ENCODE measurements around the gene SCAF1.

Gene SCAF1

DNA sequence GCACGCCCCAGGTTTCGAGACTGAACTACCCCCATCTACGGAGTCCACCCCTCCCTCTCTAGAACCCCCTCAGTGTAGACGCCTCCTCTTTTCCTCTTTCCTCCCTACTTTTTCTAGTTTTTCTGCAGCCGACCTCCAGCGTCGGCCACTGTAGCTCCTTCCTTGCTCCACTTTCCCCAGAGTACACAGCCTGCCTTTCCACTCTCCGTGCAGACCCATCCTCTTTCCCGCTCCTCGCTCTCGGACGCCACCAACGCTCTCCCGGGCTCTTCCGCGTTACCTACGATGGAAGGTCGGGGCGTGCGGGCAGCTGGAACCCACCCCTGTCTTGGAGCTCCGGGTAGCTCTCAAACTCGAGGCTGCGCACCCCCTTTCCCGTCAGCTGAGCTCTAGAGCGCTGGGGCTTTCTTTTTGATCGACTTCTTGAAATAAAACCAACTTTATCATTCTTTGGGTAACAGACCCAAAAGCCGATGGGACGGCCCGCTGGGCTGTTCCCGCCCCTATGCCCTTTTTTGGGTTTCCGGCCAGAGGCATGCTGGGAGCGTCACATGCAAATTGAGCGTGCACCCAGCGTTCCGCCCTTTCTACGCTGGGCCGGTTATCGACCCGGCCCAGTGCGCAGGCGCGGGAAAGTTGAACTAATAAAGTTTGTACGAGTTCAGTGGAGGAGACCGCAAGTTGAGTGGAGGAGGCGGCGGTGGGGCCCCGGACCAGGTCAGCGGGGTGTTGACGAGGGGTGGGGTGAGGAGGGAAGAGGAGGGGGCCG is 23.5 kb downstream of the SCAF1 start, which contains the start of the genes BCL2L12 and IRF3:
TSS of gene BCL2L12 (plus strand) at position 583 of the 769 bp plus-strand sequence. CDS start 760 bp downstream, outside the sequence.
TSS of gene IRF3 (minus strand) at position 507 of the 769 bp plus-strand sequence. CDS start 1,019 bp downstream, outside the sequence.
- DNase-seq, result peak; percentile 96

- no peak for DNase-seq
Observed at GRCh38 chr19:49666120-49666444, 24.1 kb downstream of the SCAF1 start.

GRCh38 chr19:49667473-49667872 is 25.5 kb downstream of the SCAF1 start:
- DNase-seq, result no peak

GRCh38 chr19:49669516-49669915 is 27.5 kb downstream of the SCAF1 start:
- DNase-seq, result no peak

DNA sequence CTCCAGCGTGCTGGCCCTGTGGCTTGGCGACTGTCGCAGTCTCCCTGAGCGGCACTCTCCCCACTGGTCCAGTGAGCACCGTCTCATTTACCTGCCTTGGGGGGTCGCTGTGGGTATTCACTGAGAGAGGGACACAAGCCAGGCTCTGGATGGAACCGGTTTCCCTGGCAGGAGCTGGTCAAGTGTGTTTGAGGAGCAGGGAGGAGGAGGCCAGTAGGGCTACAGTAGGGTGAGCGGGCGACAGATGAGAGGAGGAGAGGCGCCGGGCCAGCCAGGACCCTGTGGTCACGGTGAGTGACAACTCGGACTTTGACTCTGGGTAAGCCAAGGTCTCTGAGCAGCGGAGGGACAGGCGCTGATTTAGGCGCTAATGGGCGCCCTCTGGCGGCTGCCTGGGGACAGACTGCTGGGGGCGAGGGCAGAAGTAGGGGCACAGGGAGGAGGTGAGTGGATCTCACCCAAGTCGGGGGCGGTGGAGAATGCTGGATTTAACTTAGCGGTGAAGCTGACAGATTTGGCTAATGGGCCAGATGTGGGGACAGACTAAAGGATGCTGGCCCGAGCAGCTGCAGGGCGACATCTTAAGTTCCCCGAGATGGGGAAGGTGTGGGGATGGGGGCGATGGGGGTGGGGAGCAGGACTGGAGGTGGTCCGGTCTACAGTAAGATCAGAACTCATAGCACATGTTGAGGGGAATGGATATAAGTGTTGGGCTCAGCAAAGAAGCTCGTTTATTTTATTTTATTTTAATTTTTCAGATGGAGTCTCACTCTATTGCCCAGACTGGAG is 30.3 kb downstream of the SCAF1 start:
- DNase-seq, result peak; percentile 60

DNA sequence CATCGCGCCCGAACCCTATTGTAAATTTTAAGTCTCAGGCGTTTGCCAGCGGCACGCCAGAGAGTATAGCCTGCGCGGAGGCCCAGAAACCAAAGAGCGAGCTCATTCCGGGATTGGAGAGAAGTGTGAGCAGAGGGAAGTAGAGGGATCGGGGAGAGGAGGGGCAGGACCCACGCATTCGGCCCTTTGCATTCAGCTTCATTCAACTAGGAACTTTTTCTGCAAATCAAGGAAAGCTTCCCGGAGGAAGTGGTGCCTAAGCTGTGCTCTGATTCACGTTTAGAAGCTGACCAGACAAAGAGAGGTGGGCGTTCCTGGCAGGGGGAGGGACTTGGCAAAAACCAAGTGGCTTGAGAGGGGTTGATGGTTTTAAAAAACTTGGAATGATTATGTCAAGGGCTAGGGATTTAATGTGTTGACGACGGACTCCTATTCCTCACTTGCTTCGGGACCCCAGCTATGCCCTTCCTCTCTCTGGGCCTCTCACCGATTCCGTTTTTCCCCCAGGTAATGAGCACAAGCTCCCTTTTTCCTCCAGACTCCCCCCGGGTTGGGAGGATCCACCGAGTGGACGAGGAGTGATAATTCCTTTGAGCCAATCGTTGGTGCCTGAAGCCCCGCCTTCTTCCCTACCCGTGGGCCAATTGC is 34.3 kb downstream of the SCAF1 start:
- peak; percentile 93 for DNase-seq

- peak; percentile 100 for DNase-seq
Observed at GRCh38 chr19:49676784-49677230, 34.8 kb downstream of the SCAF1 start.

DNA sequence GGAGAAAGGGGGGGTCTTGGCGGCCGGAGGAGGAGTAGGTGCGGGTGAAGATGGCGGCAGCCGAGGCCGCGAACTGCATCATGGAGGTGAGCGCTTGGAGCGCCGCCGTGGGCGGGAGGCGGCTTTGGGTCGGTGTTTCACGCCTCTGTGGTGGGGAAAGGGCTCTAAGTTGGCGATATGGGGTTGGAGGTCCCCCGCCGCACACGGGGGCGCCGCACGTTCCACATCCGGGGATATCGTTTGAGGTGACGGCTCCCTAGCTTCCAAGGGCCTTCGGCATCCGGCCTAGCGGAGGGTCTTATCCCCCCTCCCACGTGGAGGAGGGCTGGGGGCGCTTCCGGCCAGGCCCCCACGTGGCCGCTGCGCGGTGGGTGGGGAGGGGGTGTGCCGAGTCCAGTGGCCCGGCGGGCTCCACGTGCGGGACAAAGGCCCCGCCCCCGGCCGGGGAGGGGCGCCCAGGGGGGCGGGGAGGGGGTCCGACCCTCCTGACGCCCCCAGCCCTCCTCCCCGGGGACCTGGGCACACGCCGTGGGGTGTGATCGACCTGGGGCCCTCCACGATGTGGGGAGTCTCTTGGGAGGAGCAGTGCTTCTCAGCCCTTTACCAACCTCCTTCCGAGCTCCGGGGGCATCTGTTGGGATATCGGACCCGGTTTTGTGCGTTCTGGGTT is 35.4 kb downstream of the SCAF1 start, which contains the start of gene PRMT1:
TSS of gene PRMT1 (plus strand) at position 41 of the 670 bp plus-strand sequence. CDS start at position 51, 10 bp downstream.
- DNase-seq, result peak; percentile 43

DNA sequence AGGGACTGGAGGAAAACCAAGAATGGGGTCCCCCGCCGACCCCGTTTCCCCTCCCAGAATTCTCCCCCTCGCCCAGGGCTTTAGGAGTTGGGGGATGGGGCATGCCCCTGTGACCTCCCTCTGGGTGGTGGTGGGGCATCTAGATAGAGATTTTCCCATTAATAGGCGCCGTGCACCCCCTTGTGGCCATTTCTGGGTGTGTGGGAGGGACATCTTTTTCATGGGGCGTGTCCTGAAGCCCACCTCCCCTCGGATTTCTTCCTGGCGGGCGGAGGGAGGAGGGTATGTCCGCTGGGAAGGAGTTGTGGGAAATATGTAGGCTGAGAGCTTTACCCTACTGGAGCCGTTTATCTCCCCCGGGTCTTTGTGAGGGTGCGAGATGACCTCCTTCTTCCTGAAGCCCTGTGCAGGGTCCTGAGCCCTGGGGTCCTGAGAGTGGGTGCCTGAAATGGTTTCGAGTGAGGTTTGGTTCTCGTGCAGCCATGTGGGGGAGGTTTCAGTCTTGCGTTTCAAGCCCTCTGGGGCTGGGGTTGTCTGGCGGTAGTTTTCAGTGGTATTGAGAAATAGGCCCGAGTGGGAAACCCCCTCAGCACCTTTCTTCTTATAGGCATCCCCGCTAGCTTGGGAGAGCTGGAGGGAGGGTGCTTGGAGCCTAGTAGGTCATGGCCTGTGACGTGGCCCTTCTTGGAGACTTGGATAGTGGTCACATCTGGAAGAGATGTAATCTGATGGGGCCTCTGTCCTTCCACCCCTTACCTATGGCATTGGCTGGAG is 36.1 kb downstream of the SCAF1 start:
- DNase-seq, result peak; percentile 76

- DNase-seq, result no peak
Observed at GRCh38 chr19:49678985-49679770, 37.2 kb downstream of the SCAF1 start.

DNA sequence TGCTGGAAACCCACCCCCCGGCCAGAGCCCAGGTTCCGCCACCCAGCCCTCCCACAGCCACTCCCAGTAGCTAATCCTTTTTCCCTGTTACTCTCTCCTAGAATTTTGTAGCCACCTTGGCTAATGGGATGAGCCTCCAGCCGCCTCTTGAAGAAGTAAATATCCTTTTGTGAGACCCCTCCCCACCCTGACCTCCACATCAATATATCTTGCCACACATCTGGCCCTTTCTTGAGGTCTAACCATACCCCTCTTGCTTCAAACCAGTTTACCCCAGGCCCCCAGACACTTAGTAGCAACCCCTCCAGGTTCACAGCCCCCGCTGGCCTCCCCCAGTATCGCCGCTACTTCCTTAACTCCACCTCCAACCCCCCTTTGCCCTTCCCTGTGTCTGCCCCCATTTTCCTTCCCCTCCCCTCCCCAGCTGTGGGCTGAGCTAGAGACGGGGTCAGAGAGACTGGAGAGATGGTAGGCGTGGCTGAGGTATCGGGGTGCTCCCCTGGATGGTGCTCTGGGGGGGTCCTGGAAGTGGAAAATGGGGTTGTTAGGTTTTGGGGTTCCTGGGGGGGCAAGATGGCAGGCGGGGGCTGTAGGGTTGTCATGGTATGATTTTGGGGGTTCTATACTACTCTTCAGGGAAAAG is 37.9 kb downstream of the SCAF1 start:
- DNase-seq, result no peak

- peak; percentile 83 for DNase-seq
Observed at GRCh38 chr19:49680421-49681351, 38.7 kb downstream of the SCAF1 start.

GRCh38 chr19:49681830-49682229 is 39.8 kb downstream of the SCAF1 start:
- no peak for DNase-seq

GRCh38 chr19:49682274-49682673 is 40.3 kb downstream of the SCAF1 start:
- no peak for DNase-seq

DNA sequence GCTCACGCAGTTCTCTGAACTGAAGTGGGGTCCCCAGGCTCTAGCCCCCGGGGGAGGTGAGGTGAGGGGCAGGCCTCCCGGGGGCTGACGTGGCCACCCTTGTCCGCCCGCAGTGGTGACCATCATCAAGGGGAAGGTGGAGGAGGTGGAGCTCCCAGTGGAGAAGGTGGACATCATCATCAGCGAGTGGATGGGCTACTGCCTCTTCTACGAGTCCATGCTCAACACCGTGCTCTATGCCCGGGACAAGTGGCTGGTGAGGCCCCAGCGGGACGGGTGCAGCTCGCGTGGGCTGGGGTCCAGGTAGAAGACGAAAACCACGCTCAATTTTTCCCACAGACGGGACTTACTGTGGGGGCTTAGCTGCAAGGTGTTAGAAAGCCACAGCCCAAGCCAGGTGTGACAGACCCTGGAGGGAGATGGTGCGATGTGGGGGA is 41.8 kb downstream of the SCAF1 start:
- DNase-seq, result no peak

DNA sequence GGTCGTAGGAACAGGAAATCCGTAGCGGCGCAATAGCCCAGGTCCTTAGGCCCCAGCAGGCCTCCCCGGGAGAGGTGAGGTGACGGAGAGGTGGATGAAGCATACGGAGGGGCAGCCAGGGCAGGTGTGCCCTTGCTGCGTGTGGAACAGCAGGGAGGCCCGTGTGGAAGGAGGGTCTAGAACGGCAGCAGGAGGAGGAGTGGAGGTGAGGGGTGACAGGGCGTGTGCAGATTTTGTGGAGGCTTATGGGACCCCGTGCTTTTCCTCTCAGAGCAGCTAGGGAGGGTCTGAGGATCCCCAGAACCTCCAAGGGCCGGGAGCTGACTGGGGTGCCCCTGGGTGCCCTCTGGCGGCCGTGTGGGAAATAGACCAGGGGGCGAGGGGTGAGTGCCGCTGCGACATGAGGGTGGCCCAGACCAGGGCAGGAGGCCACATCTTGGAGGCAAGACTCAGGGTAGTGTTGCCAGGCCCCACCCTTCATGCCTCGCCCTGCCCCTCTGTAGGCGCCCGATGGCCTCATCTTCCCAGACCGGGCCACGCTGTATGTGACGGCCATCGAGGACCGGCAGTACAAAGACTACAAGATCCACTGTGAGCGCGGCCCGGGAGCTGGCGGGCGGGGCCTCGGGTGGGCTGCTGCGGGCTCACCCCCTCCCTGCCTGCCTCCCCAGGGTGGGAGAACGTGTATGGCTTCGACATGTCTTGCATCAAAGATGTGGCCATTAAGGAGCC is 42.4 kb downstream of the SCAF1 start:
- DNase-seq, result no peak

GRCh38 chr19:49684983-49685553 is 43.1 kb downstream of the SCAF1 start:
- DNase-seq, result no peak

- DNase-seq, result no peak
Observed at GRCh38 chr19:49685845-49686332, 43.9 kb downstream of the SCAF1 start.
